IMR-90 (cell line): ENCODE data around the gene GCN1.

Experiments used
- BHLHE40 ChIP-seq: fragments of 150-350 bp; IDR thresholded peaks from 2 replicates; pipeline ENCODE4 v1.6.1; 2016; ENCODE audit warnings: mild to moderate bottlenecking, low read depth, low read length
- CEBPB ChIP-seq: IDR thresholded peaks from 2 replicates; pipeline ENCODE4 v1.6.1; 2012; ENCODE audit warnings: low read depth, low read length, improper control_type of control experiment
- CTCF ChIP-seq: conservative IDR thresholded peaks from 2 replicates; pipeline ENCODE4 v1.5.1; 2012; ENCODE audit warnings: mild to moderate bottlenecking, low read depth, low read length, improper control_type of control experiment
- FOS ChIP-seq: fragments of 150-350 bp; IDR thresholded peaks from 2 replicates; pipeline ENCODE4 v1.6.1; 2016; ENCODE audit warnings: low read depth, low read length
- MAFK ChIP-seq: IDR thresholded peaks from 2 replicates; pipeline ENCODE4 v1.6.1; 2012; ENCODE audit warnings: low read depth, low read length, improper control_type of control experiment
- MXI1 ChIP-seq: IDR thresholded peaks from 2 replicates; pipeline ENCODE4 v1.6.1; 2012; ENCODE audit warnings: low read depth, mild to moderate bottlenecking, low read length, moderate library complexity, borderline replicate concordance
- NFE2L2 ChIP-seq: fragments of 150-350 bp; IDR thresholded peaks from 2 replicates; pipeline ENCODE4 v1.6.1; 2016; ENCODE audit warnings: low read depth, mild to moderate bottlenecking, low read length
- POLR2A ChIP-seq: IDR thresholded peaks from 2 replicates; pipeline ENCODE4 v1.6.1; 2012; ENCODE audit warnings: mild to moderate bottlenecking, low read depth, low read length
- RAD21 ChIP-seq: IDR thresholded peaks from 2 replicates; pipeline ENCODE4 v1.6.1; 2012; ENCODE audit warnings: low read length, improper control_type of control experiment
- RCOR1 ChIP-seq: IDR thresholded peaks from 2 replicates; pipeline ENCODE4 v1.6.1; 2012; ENCODE audit warnings: mild to moderate bottlenecking, low read length, improper control_type of control experiment; ENCODE audit not compliant: insufficient replicate concordance
- RFX5 ChIP-seq: IDR thresholded peaks from 2 replicates; pipeline ENCODE4 v1.8.0; 2012; ENCODE audit warnings: low read depth, mild to moderate bottlenecking, low read length, moderate library complexity
- SMC3 ChIP-seq: fragments of 150-350 bp; IDR thresholded peaks from 2 replicates; pipeline ENCODE4 v1.6.1; 2016; ENCODE audit warnings: low read depth, mild to moderate bottlenecking, antibody characterized with exemption, low read length, moderate library complexity
- TF ChIP-seq, protein P1 (sequence below): fragments of 150-350 bp; IDR thresholded peaks from 2 replicates; pipeline ENCODE4 v1.6.1; 2017; ENCODE audit warnings: mild to moderate bottlenecking, antibody characterized with exemption, low read length, low read depth
- TF ChIP-seq, protein P2 (sequence below): fragments of 150-350 bp; IDR thresholded peaks from 2 replicates; pipeline ENCODE4 v1.6.1; 2016; ENCODE audit warnings: low read depth, mild to moderate bottlenecking, low read length, moderate library complexity, borderline replicate concordance

GRCh38 chr12:120228041-120228290, 33.5 kb upstream of the GCN1 start:
- no peak for TF ChIP-seq CTCF
- no peak for TF ChIP-seq POLR2A
- TF ChIP-seq BHLHE40: no peak
- no peak for TF ChIP-seq RFX5
- no peak for TF ChIP-seq FOS
- TF ChIP-seq CEBPB: no peak
- no peak for TF ChIP-seq RAD21
- TF ChIP-seq, protein P1, sequence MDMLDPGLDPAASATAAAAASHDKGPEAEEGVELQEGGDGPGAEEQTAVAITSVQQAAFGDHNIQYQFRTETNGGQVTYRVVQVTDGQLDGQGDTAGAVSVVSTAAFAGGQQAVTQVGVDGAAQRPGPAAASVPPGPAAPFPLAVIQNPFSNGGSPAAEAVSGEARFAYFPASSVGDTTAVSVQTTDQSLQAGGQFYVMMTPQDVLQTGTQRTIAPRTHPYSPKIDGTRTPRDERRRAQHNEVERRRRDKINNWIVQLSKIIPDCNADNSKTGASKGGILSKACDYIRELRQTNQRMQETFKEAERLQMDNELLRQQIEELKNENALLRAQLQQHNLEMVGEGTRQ: no peak
- TF ChIP-seq RCOR1: no peak
- TF ChIP-seq MXI1: no peak
- no peak for TF ChIP-seq MAFK
- TF ChIP-seq SMC3: no peak
- TF ChIP-seq, protein P2, sequence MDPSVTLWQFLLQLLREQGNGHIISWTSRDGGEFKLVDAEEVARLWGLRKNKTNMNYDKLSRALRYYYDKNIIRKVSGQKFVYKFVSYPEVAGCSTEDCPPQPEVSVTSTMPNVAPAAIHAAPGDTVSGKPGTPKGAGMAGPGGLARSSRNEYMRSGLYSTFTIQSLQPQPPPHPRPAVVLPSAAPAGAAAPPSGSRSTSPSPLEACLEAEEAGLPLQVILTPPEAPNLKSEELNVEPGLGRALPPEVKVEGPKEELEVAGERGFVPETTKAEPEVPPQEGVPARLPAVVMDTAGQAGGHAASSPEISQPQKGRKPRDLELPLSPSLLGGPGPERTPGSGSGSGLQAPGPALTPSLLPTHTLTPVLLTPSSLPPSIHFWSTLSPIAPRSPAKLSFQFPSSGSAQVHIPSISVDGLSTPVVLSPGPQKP: no peak
- no peak for TF ChIP-seq NFE2L2
